A549 (cell line): ENCODE results near the gene GCAT.

ENCODE experiments used
- CEBPB ChIP-seq, 2 experiments: fragments of >200 bp in 1 of 2; sonication (Bioruptor Twin) in 1 of 2; formaldehyde crosslinking in 1 of 2; IDR thresholded peaks; 2 replicates each; pipeline ENCODE4 v1.6.1; 2012 to 2016
- CHD2 ChIP-seq: fragments of 150-350 bp; IDR thresholded peaks from 2 replicates; pipeline ENCODE4 v1.6.1; 2014; ENCODE audit warnings: low read length; ENCODE audit not compliant: partially characterized antibody
- JUN ChIP-seq, 2 experiments: fragments of >200 bp; sonication (Bioruptor Twin); formaldehyde crosslinking; IDR thresholded peaks; 2 replicates in 1 of 2; 3 replicates in 1 of 2; pipeline ENCODE4 v1.6.1; 2016 to 2017
- KDM1A ChIP-seq: fragments of 200-600 bp; sonication (generic); IDR thresholded peaks from 2 replicates; pipeline ENCODE4 v1.6.1; 2016; ENCODE audit warnings: low read depth, mild to moderate bottlenecking
- KDM5A ChIP-seq: fragments of 200-600 bp; sonication (generic); IDR thresholded peaks from 2 replicates; pipeline ENCODE4 v1.6.1; 2016; ENCODE audit warnings: antibody characterized with exemption, mild to moderate bottlenecking
- MAZ ChIP-seq: fragments of 150-350 bp; IDR thresholded peaks from 2 replicates; pipeline ENCODE4 v1.6.1; 2014; ENCODE audit warnings: antibody characterized with exemption, low read depth, low read length, borderline replicate concordance
- NR3C1 ChIP-seq: fragments of >200 bp; sonication (Bioruptor Twin); formaldehyde crosslinking; IDR thresholded peaks from 3 replicates; pipeline ENCODE4 v1.6.1; 2017
- POLR2A ChIP-seq: IDR thresholded peaks from 2 replicates; pipeline ENCODE4 v1.6.1; 2012; ENCODE audit warnings: mild to moderate bottlenecking, low read length
- TP53 ChIP-seq: fragments of 250-450 bp; sonication (Bioruptor Pico); IDR thresholded peaks from 2 replicates; pipeline ENCODE4 v1.5.0; 2021; ENCODE audit warnings: mild to moderate bottlenecking, moderate library complexity
- TF ChIP-seq, protein P1 (sequence below): fragments of >200 bp; sonication (Bioruptor Twin); formaldehyde crosslinking; IDR thresholded peaks from 3 replicates; pipeline ENCODE4 v1.5.1; 2016
- TF ChIP-seq, protein P2 (sequence below): IDR thresholded peaks from 2 replicates; pipeline ENCODE4 v1.6.1; 2012
- TF ChIP-seq, protein P3 (sequence below): fragments of 200-600 bp; sonication (generic); IDR thresholded peaks from 2 replicates; pipeline ENCODE4 v1.6.1; 2016; ENCODE audit warnings: antibody characterized with exemption, mild to moderate bottlenecking, moderate library complexity
- TF ChIP-seq, protein P4 (sequence below): fragments of 450-650 bp; IDR thresholded peaks from 2 replicates; pipeline ENCODE4 v1.6.1; 2014; ENCODE audit warnings: antibody characterized with exemption

DNA sequence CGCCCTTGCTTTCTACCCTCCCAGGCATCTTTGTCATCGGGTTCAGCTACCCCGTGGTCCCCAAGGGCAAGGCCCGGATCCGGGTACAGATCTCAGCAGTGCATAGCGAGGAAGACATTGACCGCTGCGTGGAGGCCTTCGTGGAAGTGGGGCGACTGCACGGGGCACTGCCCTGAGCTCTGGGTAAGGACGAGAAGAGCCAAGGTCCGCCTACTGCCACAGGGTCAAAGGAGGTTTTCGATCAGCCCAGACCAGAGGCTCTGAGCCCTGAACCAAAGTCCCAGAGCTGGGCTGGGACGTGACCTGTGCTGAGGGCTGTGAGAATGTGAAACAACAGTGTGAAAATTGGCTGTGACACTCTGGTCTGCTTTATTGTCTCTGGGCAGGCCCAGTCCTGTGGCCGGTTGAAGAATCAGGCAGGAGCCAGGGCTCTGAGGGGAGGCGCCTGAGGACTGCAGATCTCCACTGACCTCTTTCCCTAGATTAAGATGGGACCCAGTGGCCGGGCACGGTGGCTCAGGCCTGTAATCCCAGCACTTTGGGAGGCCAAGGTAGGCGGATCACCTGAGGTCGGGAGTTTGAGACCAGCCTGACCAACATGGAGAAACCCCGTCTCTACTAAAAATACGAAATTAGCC, 8.9 kb downstream of the GCAT start:
- no peak for TF ChIP-seq POLR2A
- TF ChIP-seq, protein P1, sequence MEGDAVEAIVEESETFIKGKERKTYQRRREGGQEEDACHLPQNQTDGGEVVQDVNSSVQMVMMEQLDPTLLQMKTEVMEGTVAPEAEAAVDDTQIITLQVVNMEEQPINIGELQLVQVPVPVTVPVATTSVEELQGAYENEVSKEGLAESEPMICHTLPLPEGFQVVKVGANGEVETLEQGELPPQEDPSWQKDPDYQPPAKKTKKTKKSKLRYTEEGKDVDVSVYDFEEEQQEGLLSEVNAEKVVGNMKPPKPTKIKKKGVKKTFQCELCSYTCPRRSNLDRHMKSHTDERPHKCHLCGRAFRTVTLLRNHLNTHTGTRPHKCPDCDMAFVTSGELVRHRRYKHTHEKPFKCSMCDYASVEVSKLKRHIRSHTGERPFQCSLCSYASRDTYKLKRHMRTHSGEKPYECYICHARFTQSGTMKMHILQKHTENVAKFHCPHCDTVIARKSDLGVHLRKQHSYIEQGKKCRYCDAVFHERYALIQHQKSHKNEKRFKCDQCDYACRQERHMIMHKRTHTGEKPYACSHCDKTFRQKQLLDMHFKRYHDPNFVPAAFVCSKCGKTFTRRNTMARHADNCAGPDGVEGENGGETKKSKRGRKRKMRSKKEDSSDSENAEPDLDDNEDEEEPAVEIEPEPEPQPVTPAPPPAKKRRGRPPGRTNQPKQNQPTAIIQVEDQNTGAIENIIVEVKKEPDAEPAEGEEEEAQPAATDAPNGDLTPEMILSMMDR, result no peak
- TF ChIP-seq NR3C1, result no peak
- no peak for TF ChIP-seq CEBPB (IDR thresholded peaks at IDR 0.05)
- no peak for TF ChIP-seq JUN (IDR thresholded peaks at IDR 0.05)
- no peak for TF ChIP-seq TP53 (CRISPR knock-in tag)
- TF ChIP-seq KDM5A, result no peak
- TF ChIP-seq, protein P2, sequence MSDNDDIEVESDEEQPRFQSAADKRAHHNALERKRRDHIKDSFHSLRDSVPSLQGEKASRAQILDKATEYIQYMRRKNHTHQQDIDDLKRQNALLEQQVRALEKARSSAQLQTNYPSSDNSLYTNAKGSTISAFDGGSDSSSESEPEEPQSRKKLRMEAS, result no peak
- TF ChIP-seq CHD2, result no peak
- TF ChIP-seq, protein P3, sequence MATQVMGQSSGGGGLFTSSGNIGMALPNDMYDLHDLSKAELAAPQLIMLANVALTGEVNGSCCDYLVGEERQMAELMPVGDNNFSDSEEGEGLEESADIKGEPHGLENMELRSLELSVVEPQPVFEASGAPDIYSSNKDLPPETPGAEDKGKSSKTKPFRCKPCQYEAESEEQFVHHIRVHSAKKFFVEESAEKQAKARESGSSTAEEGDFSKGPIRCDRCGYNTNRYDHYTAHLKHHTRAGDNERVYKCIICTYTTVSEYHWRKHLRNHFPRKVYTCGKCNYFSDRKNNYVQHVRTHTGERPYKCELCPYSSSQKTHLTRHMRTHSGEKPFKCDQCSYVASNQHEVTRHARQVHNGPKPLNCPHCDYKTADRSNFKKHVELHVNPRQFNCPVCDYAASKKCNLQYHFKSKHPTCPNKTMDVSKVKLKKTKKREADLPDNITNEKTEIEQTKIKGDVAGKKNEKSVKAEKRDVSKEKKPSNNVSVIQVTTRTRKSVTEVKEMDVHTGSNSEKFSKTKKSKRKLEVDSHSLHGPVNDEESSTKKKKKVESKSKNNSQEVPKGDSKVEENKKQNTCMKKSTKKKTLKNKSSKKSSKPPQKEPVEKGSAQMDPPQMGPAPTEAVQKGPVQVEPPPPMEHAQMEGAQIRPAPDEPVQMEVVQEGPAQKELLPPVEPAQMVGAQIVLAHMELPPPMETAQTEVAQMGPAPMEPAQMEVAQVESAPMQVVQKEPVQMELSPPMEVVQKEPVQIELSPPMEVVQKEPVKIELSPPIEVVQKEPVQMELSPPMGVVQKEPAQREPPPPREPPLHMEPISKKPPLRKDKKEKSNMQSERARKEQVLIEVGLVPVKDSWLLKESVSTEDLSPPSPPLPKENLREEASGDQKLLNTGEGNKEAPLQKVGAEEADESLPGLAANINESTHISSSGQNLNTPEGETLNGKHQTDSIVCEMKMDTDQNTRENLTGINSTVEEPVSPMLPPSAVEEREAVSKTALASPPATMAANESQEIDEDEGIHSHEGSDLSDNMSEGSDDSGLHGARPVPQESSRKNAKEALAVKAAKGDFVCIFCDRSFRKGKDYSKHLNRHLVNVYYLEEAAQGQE, result no peak
- no peak for TF ChIP-seq MAZ
- TF ChIP-seq, protein P4, sequence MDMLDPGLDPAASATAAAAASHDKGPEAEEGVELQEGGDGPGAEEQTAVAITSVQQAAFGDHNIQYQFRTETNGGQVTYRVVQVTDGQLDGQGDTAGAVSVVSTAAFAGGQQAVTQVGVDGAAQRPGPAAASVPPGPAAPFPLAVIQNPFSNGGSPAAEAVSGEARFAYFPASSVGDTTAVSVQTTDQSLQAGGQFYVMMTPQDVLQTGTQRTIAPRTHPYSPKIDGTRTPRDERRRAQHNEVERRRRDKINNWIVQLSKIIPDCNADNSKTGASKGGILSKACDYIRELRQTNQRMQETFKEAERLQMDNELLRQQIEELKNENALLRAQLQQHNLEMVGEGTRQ, result no peak
- no peak for TF ChIP-seq KDM1A
